Ishikawa (cell line): ENCODE results near the gene SUDS3.

Experiments
- CEBPB ChIP-seq: IDR thresholded peaks from 2 replicates; pipeline ENCODE4 v1.6.1; 2012
- CREB1 ChIP-seq: IDR thresholded peaks from 2 replicates; pipeline ENCODE4 v1.6.1; 2012; ENCODE audit warnings: low read depth
- EGR1 ChIP-seq: IDR thresholded peaks from 2 replicates; pipeline ENCODE4 v1.6.1; 2012
- EP300 ChIP-seq: IDR thresholded peaks from 2 replicates; pipeline ENCODE4 v1.6.1; 2012; ENCODE audit warnings: borderline replicate concordance
- FOXM1 ChIP-seq: IDR thresholded peaks from 2 replicates; pipeline ENCODE4 v1.6.1; 2012; ENCODE audit warnings: low read depth, borderline replicate concordance
- MAX ChIP-seq: IDR thresholded peaks from 2 replicates; pipeline ENCODE4 v1.6.1; 2012
- NFIC ChIP-seq: IDR thresholded peaks from 2 replicates; pipeline ENCODE4 v1.6.1; 2012
- RAD21 ChIP-seq: IDR thresholded peaks from 2 replicates; pipeline ENCODE4 v1.6.1; 2012; ENCODE audit warnings: low read depth
- TAF1 ChIP-seq: IDR thresholded peaks from 2 replicates; pipeline ENCODE4 v1.6.1; 2012; ENCODE audit warnings: low read depth, mild to moderate bottlenecking
- TCF12 ChIP-seq: IDR thresholded peaks from 2 replicates; pipeline ENCODE4 v1.6.1; 2012; ENCODE audit warnings: low read depth
- TEAD4 ChIP-seq: IDR thresholded peaks from 2 replicates; pipeline ENCODE4 v1.6.1; 2012
- YY1 ChIP-seq: IDR thresholded peaks from 2 replicates; pipeline ENCODE4 v1.6.1; 2012; ENCODE audit warnings: low read depth
- ZBTB7A ChIP-seq: IDR thresholded peaks from 2 replicates; pipeline ENCODE4 v1.6.1; 2012; ENCODE audit warnings: low read depth
- TF ChIP-seq, protein P1 (sequence below): IDR thresholded peaks from 2 replicates; pipeline ENCODE4 v1.6.1; 2012; ENCODE audit warnings: low read depth, mild to moderate bottlenecking
- TF ChIP-seq, protein P2 (sequence below): IDR thresholded peaks from 2 replicates; pipeline ENCODE4 v1.6.1; 2012

SUDS3 gene

GRCh38 chr12:118357257-118358007 is 18.9 kb upstream of the SUDS3 start:
- TF ChIP-seq, protein P1, sequence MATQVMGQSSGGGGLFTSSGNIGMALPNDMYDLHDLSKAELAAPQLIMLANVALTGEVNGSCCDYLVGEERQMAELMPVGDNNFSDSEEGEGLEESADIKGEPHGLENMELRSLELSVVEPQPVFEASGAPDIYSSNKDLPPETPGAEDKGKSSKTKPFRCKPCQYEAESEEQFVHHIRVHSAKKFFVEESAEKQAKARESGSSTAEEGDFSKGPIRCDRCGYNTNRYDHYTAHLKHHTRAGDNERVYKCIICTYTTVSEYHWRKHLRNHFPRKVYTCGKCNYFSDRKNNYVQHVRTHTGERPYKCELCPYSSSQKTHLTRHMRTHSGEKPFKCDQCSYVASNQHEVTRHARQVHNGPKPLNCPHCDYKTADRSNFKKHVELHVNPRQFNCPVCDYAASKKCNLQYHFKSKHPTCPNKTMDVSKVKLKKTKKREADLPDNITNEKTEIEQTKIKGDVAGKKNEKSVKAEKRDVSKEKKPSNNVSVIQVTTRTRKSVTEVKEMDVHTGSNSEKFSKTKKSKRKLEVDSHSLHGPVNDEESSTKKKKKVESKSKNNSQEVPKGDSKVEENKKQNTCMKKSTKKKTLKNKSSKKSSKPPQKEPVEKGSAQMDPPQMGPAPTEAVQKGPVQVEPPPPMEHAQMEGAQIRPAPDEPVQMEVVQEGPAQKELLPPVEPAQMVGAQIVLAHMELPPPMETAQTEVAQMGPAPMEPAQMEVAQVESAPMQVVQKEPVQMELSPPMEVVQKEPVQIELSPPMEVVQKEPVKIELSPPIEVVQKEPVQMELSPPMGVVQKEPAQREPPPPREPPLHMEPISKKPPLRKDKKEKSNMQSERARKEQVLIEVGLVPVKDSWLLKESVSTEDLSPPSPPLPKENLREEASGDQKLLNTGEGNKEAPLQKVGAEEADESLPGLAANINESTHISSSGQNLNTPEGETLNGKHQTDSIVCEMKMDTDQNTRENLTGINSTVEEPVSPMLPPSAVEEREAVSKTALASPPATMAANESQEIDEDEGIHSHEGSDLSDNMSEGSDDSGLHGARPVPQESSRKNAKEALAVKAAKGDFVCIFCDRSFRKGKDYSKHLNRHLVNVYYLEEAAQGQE: no peak
- TF ChIP-seq YY1 (no peak), CREB1 (no peak), CEBPB (no peak), EGR1 (no peak), TCF12 (no peak), MAX (no peak), EP300 (no peak)

DNA sequence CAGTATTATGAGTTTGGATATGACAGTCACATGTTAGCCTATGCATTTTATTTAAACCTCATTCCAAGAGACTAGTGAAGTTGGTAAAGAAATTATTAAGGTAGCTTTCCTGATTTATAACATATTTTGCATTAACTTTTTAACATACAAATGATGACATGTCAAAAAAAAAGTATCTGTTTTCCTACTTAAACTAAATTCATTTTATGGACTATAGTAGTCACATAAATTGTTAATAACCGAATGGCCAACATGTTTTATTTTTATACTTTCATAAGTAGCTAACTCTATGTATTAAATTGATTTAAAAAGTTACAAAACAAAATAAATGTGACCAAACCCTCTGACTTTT is 18.4 kb upstream of the SUDS3 start:
- no peak for TF ChIP-seq TCF12
- TF ChIP-seq, protein P2, sequence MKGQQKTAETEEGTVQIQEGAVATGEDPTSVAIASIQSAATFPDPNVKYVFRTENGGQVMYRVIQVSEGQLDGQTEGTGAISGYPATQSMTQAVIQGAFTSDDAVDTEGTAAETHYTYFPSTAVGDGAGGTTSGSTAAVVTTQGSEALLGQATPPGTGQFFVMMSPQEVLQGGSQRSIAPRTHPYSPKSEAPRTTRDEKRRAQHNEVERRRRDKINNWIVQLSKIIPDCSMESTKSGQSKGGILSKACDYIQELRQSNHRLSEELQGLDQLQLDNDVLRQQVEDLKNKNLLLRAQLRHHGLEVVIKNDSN: no peak
- no peak for TF ChIP-seq EP300
- TF ChIP-seq TAF1: no peak
- TF ChIP-seq CREB1: no peak
- no peak for TF ChIP-seq MAX
- no peak for TF ChIP-seq FOXM1
- TF ChIP-seq YY1: no peak
- no peak for TF ChIP-seq ZBTB7A
- TF ChIP-seq TEAD4: no peak
- TF ChIP-seq, protein P1: no peak
- TF ChIP-seq CEBPB: no peak
- no peak for TF ChIP-seq NFIC
- no peak for TF ChIP-seq RAD21
- no peak for TF ChIP-seq EGR1

DNA sequence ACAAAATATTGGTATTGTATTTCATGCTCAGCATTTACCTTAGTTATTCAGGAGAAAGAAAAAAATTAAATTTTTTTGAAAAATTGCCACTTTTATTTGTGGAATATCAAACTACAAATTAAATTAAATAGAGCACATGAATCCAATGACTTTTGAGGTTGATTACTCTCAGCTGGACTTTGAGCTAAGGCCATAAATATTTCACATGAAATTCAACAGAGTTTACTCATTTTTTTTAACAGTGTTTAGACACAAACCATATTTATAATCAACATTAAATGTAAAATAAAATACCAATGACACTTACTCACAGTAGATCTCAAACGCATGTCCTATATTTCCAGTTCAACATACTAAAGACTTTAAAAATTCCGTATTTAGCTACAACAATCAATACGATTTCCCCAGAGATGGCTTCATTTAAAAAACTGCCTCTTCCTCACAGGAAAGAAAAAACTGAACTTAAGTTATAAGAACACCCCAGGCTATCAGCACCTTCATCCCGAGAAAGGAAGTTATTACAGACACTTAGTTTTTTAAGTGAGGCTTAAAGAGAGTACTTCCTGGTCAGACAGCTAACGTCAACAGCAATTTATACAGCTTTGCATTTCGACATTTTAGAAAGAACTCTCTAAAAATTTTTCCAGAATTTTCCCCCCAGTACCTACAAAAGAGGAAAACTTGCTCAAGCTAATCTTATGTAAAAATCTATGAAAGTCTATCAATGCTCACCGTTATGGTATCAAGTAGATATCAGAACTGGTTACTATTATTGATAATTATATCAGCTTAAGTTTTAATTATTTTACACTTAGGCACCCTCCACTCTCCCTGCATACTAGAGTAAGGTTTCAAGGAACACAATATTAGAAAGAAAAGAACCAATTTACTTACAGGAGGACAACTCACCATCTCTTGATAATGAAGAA is 17.5 kb upstream of the SUDS3 start:
- TF ChIP-seq CREB1 (no peak), ZBTB7A (no peak), MAX (no peak), EGR1 (no peak), FOXM1 (no peak)
- TF ChIP-seq, protein P2: no peak
- TF ChIP-seq, protein P1: no peak

GRCh38 chr12:118359541-118359915 is 16.8 kb upstream of the SUDS3 start:
- TF ChIP-seq EGR1 (no peak), FOXM1 (no peak), CEBPB (no peak), MAX (no peak), NFIC (no peak), YY1 (no peak), RAD21 (no peak)
- TF ChIP-seq, protein P1: no peak
- TF ChIP-seq, protein P2: no peak
